GM23338 (cell line): ENCODE results near the gene POLD4. TPM values are rescaled to one million over a fixed set of nuclear protein-coding genes. Genes with fewer than 3 reads are reported as not detected.

Experiments
- ATAC-seq: fragments of 200-7000 bp; cut with Tn5 transposase; 3 replicates; pipeline ENCODE4 v1.9.1; 2020
- DNase-seq: peaks from one replicate; pipeline ENCODE4 v3.0.0-alpha.2; 2015; ENCODE audit warnings: low spot score
- H2AFZ ChIP-seq: fragments of 200-600 bp; sonication (generic); 2 replicates; pipeline ENCODE4 v1.8.0; 2016; ENCODE audit warnings: antibody characterized with exemption, mild to moderate bottlenecking, moderate library complexity
- H3F3A ChIP-seq: fragments of 200-600 bp; sonication (generic); replicated peaks from 2 replicates; pipeline ENCODE4 v1.8.0; 2017; ENCODE audit warnings: antibody characterized with exemption, mixed run types, low read depth
- H3K27ac ChIP-seq: fragments of 200-600 bp; sonication (generic); 2 replicates; pipeline ENCODE4 v1.6.1; 2016; ENCODE audit warnings: low read depth
- H3K27me3 ChIP-seq: fragments of 200-600 bp; sonication (generic); 2 replicates; pipeline ENCODE4 v1.8.0; 2016; ENCODE audit warnings: mild to moderate bottlenecking, mixed run types, moderate library complexity; ENCODE audit not compliant: insufficient read depth
- H3K36me3 ChIP-seq: fragments of 200-600 bp; sonication (generic); 2 replicates; pipeline ENCODE4 v1.8.0; 2016; ENCODE audit warnings: mild to moderate bottlenecking; ENCODE audit not compliant: insufficient read depth
- H3K4me1 ChIP-seq: fragments of 200-600 bp; sonication (generic); 2 replicates; pipeline ENCODE4 v1.8.0; 2016; ENCODE audit warnings: mild to moderate bottlenecking, moderate library complexity; ENCODE audit not compliant: insufficient read depth
- H3K4me2 ChIP-seq: fragments of 200-600 bp; sonication (generic); 2 replicates; pipeline ENCODE4 v1.7.1; 2017; ENCODE audit warnings: mixed run types
- H3K4me3 ChIP-seq: fragments of 200-600 bp; sonication (generic); 2 replicates; pipeline ENCODE4 v1.6.1; 2016; ENCODE audit warnings: mixed run types
- H3K79me2 ChIP-seq: fragments of 200-600 bp; sonication (generic); replicated peaks from 2 replicates; pipeline ENCODE4 v1.8.0; 2017; ENCODE audit warnings: mild to moderate bottlenecking; ENCODE audit not compliant: insufficient read depth
- H3K9me2 ChIP-seq: fragments of 200-600 bp; sonication (generic); 2 replicates; pipeline ENCODE4 v1.8.0; 2017; ENCODE audit not compliant: insufficient read depth
- H4K20me1 ChIP-seq: fragments of 200-600 bp; sonication (generic); replicated peaks from 2 replicates; pipeline ENCODE4 v1.8.0; 2017; ENCODE audit warnings: mild to moderate bottlenecking; ENCODE audit not compliant: insufficient read depth
- H3K27ac Mint-ChIP-seq: 2 replicates; pipeline ENCODE4 v1.8.0; 2020; ENCODE audit warnings: inconsistent platforms, mild to moderate bottlenecking, moderate library complexity, mixed read lengths
- H3K27me3 Mint-ChIP-seq: 3 replicates; pipeline ENCODE4 v1.8.0; 2022; ENCODE audit warnings: low read depth, mild to moderate bottlenecking, moderate library complexity, mixed read lengths, inconsistent platforms; ENCODE audit not compliant: insufficient read depth, poor library complexity
- H3K36me3 Mint-ChIP-seq: 3 replicates; pipeline ENCODE4 v1.8.0; 2021; ENCODE audit warnings: low read depth, mild to moderate bottlenecking, inconsistent platforms, moderate library complexity, mixed read lengths
- H3K4me1 Mint-ChIP-seq: 3 replicates; pipeline ENCODE4 v1.8.0; 2020; ENCODE audit warnings: mild to moderate bottlenecking, inconsistent platforms, mixed read lengths
- H3K4me3 Mint-ChIP-seq: 3 replicates; pipeline ENCODE4 v1.8.0; 2021; ENCODE audit warnings: moderate library complexity, mild to moderate bottlenecking, inconsistent platforms, mixed read lengths
- H3K9me3 Mint-ChIP-seq: 3 replicates; pipeline ENCODE4 v1.8.0; 2020; ENCODE audit warnings: moderate library complexity, mild to moderate bottlenecking, inconsistent platforms, mixed read lengths
- ETS1 ChIP-seq: IDR thresholded peaks from 2 replicates; pipeline ENCODE4 v1.6.1; 2016; ENCODE audit warnings: antibody characterized with exemption
- EZH2 ChIP-seq: fragments of 200-600 bp; sonication (generic); IDR thresholded peaks from one replicate; pipeline ENCODE4 v1.8.0; 2017; ENCODE audit warnings: antibody characterized with exemption, mild to moderate bottlenecking, low read depth; ENCODE audit not compliant: unreplicated experiment
- EZH2phosphoT487 ChIP-seq: fragments of 200-600 bp; sonication (generic); IDR thresholded peaks from one replicate; pipeline ENCODE4 v1.8.1; 2018; ENCODE audit warnings: antibody characterized with exemption; ENCODE audit not compliant: unreplicated experiment
- JUNB ChIP-seq: IDR thresholded peaks from one replicate; pipeline ENCODE4 v1.6.1; 2016; ENCODE audit warnings: antibody characterized with exemption; ENCODE audit not compliant: unreplicated experiment
- NANOG ChIP-seq: IDR thresholded peaks from 2 replicates; pipeline ENCODE4 v1.6.1; 2016; ENCODE audit warnings: antibody characterized with exemption, borderline replicate concordance
- REST ChIP-seq: IDR thresholded peaks from one replicate; pipeline ENCODE4 v1.6.1; 2018; ENCODE audit warnings: antibody characterized with exemption; ENCODE audit not compliant: unreplicated experiment
- ZNF331 ChIP-seq: fragments of 250-450 bp; sonication (Bioruptor Pico); IDR thresholded peaks from 2 replicates; pipeline ENCODE4 v1.5.0; 2020; ENCODE audit warnings: low read depth, mild to moderate bottlenecking, moderate library complexity
- ZNF462 ChIP-seq: fragments of 250-450 bp; sonication (Bioruptor Pico); IDR thresholded peaks from 2 replicates; pipeline ENCODE4 v1.5.0; 2020; ENCODE audit warnings: mild to moderate bottlenecking, moderate library complexity
- polyA plus RNA-seq: library from polyadenylated mRNA; unstranded; fragments of >200 nt; fragmentation: Nextera tagmentation; extraction: Ambion mirVana; gene quantifications from 2 replicates; pipeline ENCODE4 v1.2.1, GENCODE V29; 2016
- total RNA-seq: library from RNA; depleted of rRNA; stranded (reverse); fragments of >200 nt; shearing (Covaris generic); gene quantifications from 2 replicates; pipeline ENCODE4 v1.2.3, GENCODE V29; 2014

The POLD4 gene
- total and polyA plus RNA-seq, 2 experiments from 2014 or later = 16.2 to 23.0 TPM

DNA sequence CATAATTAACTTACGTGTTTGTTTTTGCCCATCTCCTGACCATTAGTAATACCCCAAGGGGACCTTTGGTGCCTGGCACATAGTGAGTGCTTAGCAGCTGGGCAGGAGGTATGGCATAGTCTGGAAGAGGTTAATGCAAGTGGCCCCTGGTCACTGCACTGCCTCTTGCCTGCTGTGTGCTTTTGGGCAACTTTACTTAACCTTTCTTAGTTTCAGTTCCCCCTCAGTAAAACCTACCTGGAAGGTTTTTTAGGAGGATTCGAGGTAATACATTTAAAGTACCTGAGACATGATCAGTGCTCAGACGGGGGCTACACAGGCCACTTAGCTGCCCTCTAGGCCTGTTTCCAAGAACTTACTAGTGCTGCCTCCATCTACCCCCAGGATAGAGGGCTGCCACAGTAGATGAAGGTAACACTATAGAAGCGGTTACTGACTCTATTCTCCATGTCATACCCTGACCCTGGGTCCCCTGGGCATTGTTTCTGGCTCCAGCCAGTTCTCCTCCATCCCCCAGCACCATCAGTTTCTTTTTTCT, 3.3 kb downstream of the POLD4 start (continued):
- TF ChIP-seq ZNF462 (CRISPR knock-in tag) (no peak), ETS1 (no peak)

DNA sequence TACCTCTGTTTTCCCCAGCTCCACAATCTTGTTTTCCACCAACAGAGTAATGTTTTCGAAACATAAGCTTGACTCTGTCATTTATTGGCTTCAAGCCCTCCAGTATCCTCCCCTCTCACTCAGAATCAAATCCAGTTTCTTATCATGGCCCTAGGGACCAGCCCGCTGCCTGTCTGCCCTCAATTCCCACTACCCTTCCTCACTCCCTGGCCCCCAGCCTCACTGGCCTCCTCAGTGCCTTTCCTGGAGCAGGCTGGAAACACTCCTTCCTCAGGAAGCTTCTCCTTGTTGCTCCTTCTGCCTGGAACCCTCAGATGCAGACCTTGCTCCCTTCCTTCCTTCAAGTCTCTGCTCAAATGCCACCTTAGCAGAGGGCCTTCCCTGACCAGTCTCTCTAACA, 3.9 kb downstream of the POLD4 start:
- Histone ChIP-seq H3K36me3 (no peaks in the 10 kb centered on the region), H3K79me2 (no peaks in the 10 kb centered on the region), H3K27me3 (no peaks in the 10 kb centered on the region), H3F3A (0 out of 2 replicates have a peak, but pooled peaks cover 14% of the 10 kb centered on the region), H4K20me1 (no peaks in the 10 kb centered on the region; the same call in 1 of the 2 replicates), H3K4me3 (no peak overlapping the region), H2AFZ (no peak overlapping the region), H3K4me1 (peaks cover 7% of the 10 kb centered on the region), H3K27ac (no peak overlapping the region), H3K9me2 (no peaks in the 10 kb centered on the region), H3K4me2 (no peak overlapping the region)
- Mint-ChIP-seq H3K9me3 (no peaks in the 10 kb centered on the region; the same call in 2 of the 3 replicates), H3K4me3 (no peak overlapping the region; the same call in 2 of the 3 replicates), H3K27ac (no peak overlapping the region), H3K27me3 (peaks cover 12% of the 10 kb centered on the region), H3K36me3 (no peaks in the 10 kb centered on the region), H3K4me1 (peaks cover 23% of the 10 kb centered on the region)
- DNase-seq = no peak
- no peak for ATAC-seq
- TF ChIP-seq EZH2 (no peak), JUNB (no peak), NANOG (no peak), ZNF331 (CRISPR knock-in tag) (no peak), EZH2phosphoT487 (no peak), REST (no peak)
